Testis (tissue), 3 donors: ENCODE results near the gene CPVL. TPM values are rescaled to one million over a fixed set of nuclear protein-coding genes. Genes with fewer than 3 reads are reported as not detected.

Experiments used
- DNase-seq: peaks from one replicate; pipeline ENCODE4 v3.0.0-alpha.2; 2019
- H3K27ac ChIP-seq, 2 donors: fragments of 200-600 bp; sonication (generic); one replicate each; pipeline ENCODE4 v1.5.1; 2019
- H3K27me3 ChIP-seq: fragments of 200-600 bp; sonication (generic); one replicate; pipeline ENCODE4 v1.5.1; 2019
- H3K36me3 ChIP-seq: fragments of 200-600 bp; sonication (generic); one replicate; pipeline ENCODE4 v1.5.1; 2017; ENCODE audit warnings: low read depth; ENCODE audit errors: missing control alignments
- H3K4me1 ChIP-seq: fragments of 200-600 bp; sonication (generic); one replicate; pipeline ENCODE4 v1.5.1; 2019
- H3K4me3 ChIP-seq, 2 donors: fragments of 200-600 bp; sonication (generic); one replicate each; pipeline ENCODE4 v1.5.1; 2017 to 2019
- H3K9me3 ChIP-seq: fragments of 200-600 bp; sonication (generic); one replicate; pipeline ENCODE4 v1.5.1; 2017
- POLR2A ChIP-seq: fragments of 450-650 bp; IDR thresholded peaks from one replicate; pipeline ENCODE4 v1.6.1; 2017; ENCODE audit warnings: antibody characterized with exemption, mild to moderate bottlenecking, moderate library complexity
- WGBS, 2 donors: methylation state at CpG; one replicate each; pipeline ENCODE4 v1.1.5; 2018; 5-methylcytosine and 5-hydroxymethylcytosine counted together
- intact Hi-C: fragments of 100-400 bp; cut with DNase I; formaldehyde crosslinking; loops from one replicate; pipeline ENCODE4 v1.15.1; 2023; ENCODE audit warnings: low total_unique reads
- polyA plus RNA-seq: library from polyadenylated mRNA; stranded (reverse); fragments of 350-450 nt; fragmentation: Illumina TruSeq; extraction: RNeasy Lipid Tissue Mini Kit (QIAGEN cat#74804); gene quantifications from one replicate; pipeline ENCODE4 v1.2.3, GENCODE V29; 2014; ENCODE audit warnings: low read depth, low replicate concordance; ENCODE audit not compliant: insufficient read depth
- total RNA-seq, 2 donors: library from RNA; depleted of rRNA; stranded (reverse); fragments of >200 nt; gene quantifications; one replicate each; pipeline ENCODE4 v1.2.3, GENCODE V29; 2016
- TF ChIP-seq, protein P1 (sequence below), 3 experiments: fragments of 450-650 bp in 2 of 3; fragments of 200-600 bp in 1 of 3; sonication (generic) in 1 of 3; IDR thresholded peaks; one replicate each; pipeline ENCODE4 v1.5.1; 2016 to 2019; ENCODE audit warnings: antibody characterized with exemption in 3 of 3, mild to moderate bottlenecking in 2 of 3, moderate library complexity in 1 of 3

Gene CPVL
- total and polyA plus RNA-seq, 3 donors from 2014 or later, result 26.6 to 55.1 (median 51.1) TPM

DNA sequence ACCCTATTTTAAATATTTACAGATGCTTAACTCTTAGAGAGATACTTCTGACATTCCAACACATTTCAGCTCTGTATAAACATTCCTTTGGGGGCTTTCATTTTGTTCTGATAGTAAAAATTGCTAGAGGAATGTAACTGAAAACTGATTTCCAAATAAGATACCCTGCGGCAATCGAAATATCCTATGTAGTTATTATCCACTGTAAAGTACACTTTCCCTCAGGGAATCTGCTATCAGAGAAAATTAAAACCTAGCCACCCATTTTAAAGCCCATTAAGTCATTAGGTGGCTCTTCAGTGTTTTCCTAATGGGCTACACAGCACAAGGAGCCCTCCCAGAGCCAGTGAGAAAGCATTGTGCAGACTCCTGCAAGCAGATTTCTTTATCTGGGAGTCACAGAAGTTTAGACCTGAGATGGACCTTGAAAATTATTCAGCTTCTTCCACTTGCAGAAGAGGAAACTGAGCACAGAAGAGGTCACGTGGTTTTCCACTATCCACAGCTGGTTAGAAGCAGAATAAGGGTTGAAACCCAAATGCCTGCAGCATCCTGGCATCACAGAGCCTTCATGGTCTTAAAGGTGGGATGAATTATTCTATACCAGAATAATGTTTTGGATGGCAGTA lies 12.6 kb upstream of the CPVL start:
- Histone ChIP-seq H3K27me3 (no peaks in the 10 kb centered on the region), H3K36me3 (no peaks in the 10 kb centered on the region), H3K9me3 (no peaks in the 10 kb centered on the region), H3K4me1 (no peaks in the 10 kb centered on the region), H3K4me3 (no peak overlapping the region), H3K27ac (no peak overlapping the region)
- intact Hi-C loops, result no loop called here
- no peak for DNase-seq
- WGBS, 2 donors, result 69 to 77% methylated on average over 3 of the region's 3 CpGs
- no peak for TF ChIP-seq POLR2A
- TF ChIP-seq, protein P1, sequence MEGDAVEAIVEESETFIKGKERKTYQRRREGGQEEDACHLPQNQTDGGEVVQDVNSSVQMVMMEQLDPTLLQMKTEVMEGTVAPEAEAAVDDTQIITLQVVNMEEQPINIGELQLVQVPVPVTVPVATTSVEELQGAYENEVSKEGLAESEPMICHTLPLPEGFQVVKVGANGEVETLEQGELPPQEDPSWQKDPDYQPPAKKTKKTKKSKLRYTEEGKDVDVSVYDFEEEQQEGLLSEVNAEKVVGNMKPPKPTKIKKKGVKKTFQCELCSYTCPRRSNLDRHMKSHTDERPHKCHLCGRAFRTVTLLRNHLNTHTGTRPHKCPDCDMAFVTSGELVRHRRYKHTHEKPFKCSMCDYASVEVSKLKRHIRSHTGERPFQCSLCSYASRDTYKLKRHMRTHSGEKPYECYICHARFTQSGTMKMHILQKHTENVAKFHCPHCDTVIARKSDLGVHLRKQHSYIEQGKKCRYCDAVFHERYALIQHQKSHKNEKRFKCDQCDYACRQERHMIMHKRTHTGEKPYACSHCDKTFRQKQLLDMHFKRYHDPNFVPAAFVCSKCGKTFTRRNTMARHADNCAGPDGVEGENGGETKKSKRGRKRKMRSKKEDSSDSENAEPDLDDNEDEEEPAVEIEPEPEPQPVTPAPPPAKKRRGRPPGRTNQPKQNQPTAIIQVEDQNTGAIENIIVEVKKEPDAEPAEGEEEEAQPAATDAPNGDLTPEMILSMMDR (IDR thresholded peaks at IDR 0.05), result no peak

DNA sequence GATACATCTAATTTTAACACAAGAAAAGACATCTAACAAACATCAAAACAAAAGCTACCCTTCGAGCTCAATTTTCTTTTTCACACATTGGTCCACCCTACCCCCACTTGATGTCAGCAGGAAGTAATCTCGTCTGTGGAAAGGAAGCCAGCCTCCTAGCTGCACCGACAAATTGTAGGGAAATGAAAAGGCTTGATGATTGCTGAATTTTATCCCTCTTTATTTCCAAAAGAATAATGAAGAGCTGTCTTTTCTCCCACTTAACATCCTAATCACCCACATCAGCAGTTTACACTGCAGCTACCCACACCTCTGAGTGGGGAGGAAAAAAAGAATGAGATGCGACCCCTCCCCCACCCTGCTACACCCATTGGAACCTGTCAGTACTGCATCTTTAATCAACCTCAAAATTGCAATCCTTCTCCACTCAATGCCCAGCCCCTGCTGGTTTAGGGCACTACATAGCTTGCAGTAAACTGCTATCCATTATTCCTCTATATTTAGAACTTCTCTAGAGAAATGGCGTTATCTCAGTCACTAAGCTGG lies 10.6 kb upstream of the CPVL start:
- Histone ChIP-seq H3K4me1 (no peaks in the 10 kb centered on the region), H3K27me3 (no peaks in the 10 kb centered on the region), H3K4me3 (no peak overlapping the region), H3K27ac (no peak overlapping the region), H3K36me3 (no peaks in the 10 kb centered on the region), H3K9me3 (no peaks in the 10 kb centered on the region)
- WGBS, 2 donors, result 62 to 63% methylated on average over 5 of the region's 5 CpGs
- DNase-seq, result no peak
- no peak for TF ChIP-seq POLR2A
- TF ChIP-seq, protein P1 (IDR thresholded peaks at IDR 0.05), result no peak
- intact Hi-C loops, result no loop called here

DNA sequence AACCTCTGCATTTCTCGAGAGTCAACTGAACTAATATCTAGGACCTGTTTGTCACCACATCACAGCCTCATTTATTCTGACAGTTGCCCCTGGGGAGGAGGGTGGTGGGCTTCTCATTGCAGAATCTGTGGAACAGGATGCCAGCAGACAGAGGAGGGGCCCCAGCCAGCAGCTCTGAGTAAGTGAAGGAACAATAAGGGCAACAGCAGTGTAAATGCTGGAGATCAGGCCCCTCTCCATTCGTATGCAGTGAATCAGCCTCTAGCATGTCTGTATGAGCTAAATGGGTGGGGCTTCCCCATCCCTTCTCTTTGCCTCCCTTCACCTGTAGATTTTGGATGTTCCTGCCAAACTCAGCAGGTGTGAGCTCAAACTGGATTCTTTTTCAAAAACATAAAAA lies 7.7 kb upstream of the CPVL start:
- Histone ChIP-seq H3K27me3 (no peaks in the 10 kb centered on the region), H3K9me3 (no peaks in the 10 kb centered on the region), H3K4me3 (no peak overlapping the region), H3K27ac (no peak overlapping the region), H3K36me3 (no peaks in the 10 kb centered on the region), H3K4me1 (no peaks in the 10 kb centered on the region)
- intact Hi-C loops, result no loop called here
- TF ChIP-seq POLR2A, result no peak
- TF ChIP-seq, protein P1 (IDR thresholded peaks at IDR 0.05), result no peak
- WGBS, 2 donors, result 94 to 95% methylated on average over 2 of the region's 2 CpGs
- DNase-seq, result no peak

DNA sequence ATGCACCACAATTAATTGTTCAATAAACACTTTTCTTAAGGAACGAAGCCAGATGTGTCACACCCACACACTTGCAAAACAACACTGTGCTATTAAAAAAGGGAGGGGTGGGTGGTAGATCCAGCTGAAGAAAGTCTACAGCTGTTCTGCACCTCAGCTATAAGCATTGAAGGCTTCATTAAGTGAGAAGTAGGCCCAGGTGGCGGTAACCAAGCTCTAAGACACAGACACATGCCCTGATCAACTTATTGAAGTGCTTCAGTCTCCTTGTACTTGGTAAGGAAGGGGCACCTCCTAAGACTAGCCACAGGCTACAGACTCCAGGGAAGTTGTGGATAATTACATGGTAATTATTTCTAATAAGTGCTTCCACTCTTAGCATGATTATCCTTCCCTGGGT lies 4.5 kb upstream of the CPVL start:
- Histone ChIP-seq H3K36me3 (no peaks in the 10 kb centered on the region), H3K4me3 (no peak overlapping the region), H3K4me1 (peaks cover 5% of the 10 kb centered on the region), H3K27ac (no peak overlapping the region), H3K27me3 (no peaks in the 10 kb centered on the region), H3K9me3 (no peaks in the 10 kb centered on the region)
- intact Hi-C loops, result no loop called here
- TF ChIP-seq POLR2A, result no peak
- TF ChIP-seq, protein P1 (IDR thresholded peaks at IDR 0.05), result no peak
- WGBS, 2 donors, result 85 to 88% methylated on average over 2 of the region's 2 CpGs
- no peak for DNase-seq

DNA sequence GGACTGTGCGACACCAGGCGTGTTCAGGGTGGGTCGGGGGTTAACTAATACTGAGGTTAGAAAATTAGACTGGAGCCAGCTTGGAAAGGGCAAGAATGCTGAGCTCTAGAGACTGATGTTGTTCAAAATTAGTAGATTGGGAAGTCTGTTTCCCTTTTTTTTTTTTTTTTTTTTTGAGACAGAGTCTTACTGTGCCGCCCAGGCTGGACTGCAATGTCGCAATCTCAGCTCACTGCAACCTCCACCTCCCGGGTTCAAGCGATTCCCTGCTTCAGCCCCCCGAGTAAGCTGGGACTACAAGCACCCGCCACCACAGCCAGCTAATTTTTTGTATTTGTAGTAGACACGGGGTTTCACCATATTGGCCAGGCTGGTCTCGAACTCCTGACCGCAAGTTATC lies 2.7 kb upstream of the CPVL start:
- no peak for TF ChIP-seq POLR2A
- TF ChIP-seq, protein P1 (IDR thresholded peaks at IDR 0.05), result no peak
- no peak overlapping the region for H3K4me3 ChIP-seq
- no peaks in the 10 kb centered on the region for H3K27me3 ChIP-seq
- DNase-seq, result no peak
- no peaks in the 10 kb centered on the region for H3K9me3 ChIP-seq
- H3K4me1 ChIP-seq, result peaks cover 5% of the 10 kb centered on the region
- 86 to 89% methylated on average over 12 of the region's 12 CpGs for WGBS, 2 donors
- intact Hi-C loops, result no loop called here
- H3K36me3 ChIP-seq, result no peaks in the 10 kb centered on the region
- no peak overlapping the region for H3K27ac ChIP-seq
